CD4-positive, alpha-beta T cell treated with Interleukin-17A for 1 hour (primary cell): ENCODE data around the gene WNT1.

ENCODE experiments used
- DNase-seq: peaks from one replicate; pipeline ENCODE4 v3.0.0-alpha.2; 2020

The WNT1 gene

GRCh38 chr12:48978291-48978740 lies at the start of gene WNT1:
Gene WNT1, plus strand, starts transcription at chr12:48978322. Its CDS starts 329 bp downstream, at chr12:48978651.
- DNase-seq = peak; percentile 25

GRCh38 chr12:48929551-48929950 lies 48.6 kb upstream of the WNT1 start:
- no peak for DNase-seq

GRCh38 chr12:48930475-48930874 lies 47.6 kb upstream of the WNT1 start:
- DNase-seq = no peak

- DNase-seq = peak; percentile 31
These were observed 45.2 kb upstream of the WNT1 start for GRCh38 chr12:48932878-48933277.

GRCh38 chr12:48933664-48934311 lies 44.3 kb upstream of the WNT1 start:
- DNase-seq = peak; percentile 80

GRCh38 chr12:48934312-48934706 lies 43.8 kb upstream of the WNT1 start:
- DNase-seq = peak; percentile 42

GRCh38 chr12:48936379-48936979 lies 41.6 kb upstream of the WNT1 start:
- peak; percentile 86 for DNase-seq

- DNase-seq = no peak
These were observed 41.0 kb upstream of the WNT1 start for GRCh38 chr12:48937170-48937569.

GRCh38 chr12:48938805-48939204 lies 39.3 kb upstream of the WNT1 start:
- no peak for DNase-seq

- DNase-seq = no peak
These were observed 37.9 kb upstream of the WNT1 start for GRCh38 chr12:48940181-48940580.

- no peak for DNase-seq
These were observed 34.9 kb upstream of the WNT1 start for GRCh38 chr12:48943221-48943620.

- DNase-seq = no peak
These were observed 31.9 kb upstream of the WNT1 start for GRCh38 chr12:48946205-48946604.

- no peak for DNase-seq
These were observed 31.2 kb upstream of the WNT1 start for GRCh38 chr12:48946943-48947342.

- no peak for DNase-seq
These were observed 30.4 kb upstream of the WNT1 start for GRCh38 chr12:48947727-48948126.

GRCh38 chr12:48952691-48953090 lies 25.4 kb upstream of the WNT1 start:
- no peak for DNase-seq

- no peak for DNase-seq
These were observed 24.1 kb upstream of the WNT1 start for GRCh38 chr12:48954061-48954460.

GRCh38 chr12:48954841-48955501 lies 23.2 kb upstream of the WNT1 start:
- no peak for DNase-seq

- DNase-seq = peak; percentile 57
These were observed 21.6 kb upstream of the WNT1 start for GRCh38 chr12:48956279-48957140.

GRCh38 chr12:48957141-48958048 lies 20.7 kb upstream of the WNT1 start, which contains the start of gene ARF3:
Gene ARF3, minus strand, starts transcription at chr12:48957487. Its CDS starts 16,392 bp downstream, at chr12:48941095.
- DNase-seq = peak; percentile 93

- no peak for DNase-seq
These were observed 20.1 kb upstream of the WNT1 start for GRCh38 chr12:48958049-48958388.

- no peak for DNase-seq
These were observed 17.3 kb upstream of the WNT1 start for GRCh38 chr12:48960834-48961233.

- DNase-seq = no peak
These were observed 16.8 kb upstream of the WNT1 start for GRCh38 chr12:48961331-48961730.
